Skeletal muscle satellite cell (primary cell): Measurements from ENCODE around the gene GZF1. TPM values are rescaled to one million over a fixed set of nuclear protein-coding genes. Genes with fewer than 3 reads are reported as not detected.
A peak's percentile ranks its signal among the peaks of the same experiment; 100 is the strongest.

Experiments
- H3K27me3 ChIP-seq: 2 replicates; pipeline ENCODE4 v1.7.0; 2013; ENCODE audit warnings: low read length; ENCODE audit not compliant: control insufficient read depth, insufficient read depth
- H3K36me3 ChIP-seq: 2 replicates; pipeline ENCODE4 v1.7.0; 2013; ENCODE audit warnings: mild to moderate bottlenecking, control low read depth, low read length; ENCODE audit not compliant: insufficient read depth
- H3K4me1 ChIP-seq: 2 replicates; pipeline ENCODE4 v1.7.0; 2013; ENCODE audit warnings: low read length; ENCODE audit not compliant: control insufficient read depth, insufficient read depth
- H3K4me2 ChIP-seq: 2 replicates; pipeline ENCODE4 v1.7.0; 2013; ENCODE audit warnings: mild to moderate bottlenecking, low read length
- H3K4me3 ChIP-seq: 2 replicates; pipeline ENCODE4 v1.7.0; 2013; ENCODE audit warnings: low read length
- H3K9ac ChIP-seq: 2 replicates; pipeline ENCODE4 v1.7.0; 2013; ENCODE audit warnings: mild to moderate bottlenecking, low read depth, low read length, moderate library complexity
- H3K9me3 ChIP-seq: replicated peaks from 2 replicates; pipeline ENCODE4 v1.7.0; 2013; ENCODE audit warnings: mild to moderate bottlenecking, control low read depth, low read length
- total RNA-seq: library from RNA; depleted of rRNA; stranded (reverse); fragments of >200 nt; gene quantifications from 2 replicates; pipeline ENCODE4 v1.2.3, GENCODE V29; 2012; rRNA removed

GZF1 gene
- total RNA-seq, result 11.7 and 11.8 TPM in 2 replicates

GRCh38 chr20:23361476-23362391 lies at the start of gene GZF1:
TSS of gene GZF1 (plus strand) at chr20:23362182. CDS start at chr20:23364384, 2,202 bp downstream.
- H3K4me2 ChIP-seq, result peak within 1 kb of the TSS; percentile 96
- H3K4me1 ChIP-seq, result peaks cover 43% of the 10 kb centered on the region
- H3K4me3 ChIP-seq, result peak within 1 kb of the TSS; percentile 90
- H3K36me3 ChIP-seq, result peaks cover 23% of the 10 kb centered on the region
- no peaks in the 10 kb centered on the region for H3K9me3 ChIP-seq
- H3K9ac ChIP-seq, result peak within 1 kb of the TSS; percentile 96
- no peaks in the 10 kb centered on the region for H3K27me3 ChIP-seq

GRCh38 chr20:23313271-23313670 lies 48.7 kb upstream of the GZF1 start:
- H3K4me1 ChIP-seq, result no peaks in the 10 kb centered on the region
- H3K4me3 ChIP-seq, result no peak overlapping the region
- H3K9ac ChIP-seq, result no peak overlapping the region
- H3K4me2 ChIP-seq, result no peak overlapping the region
- H3K27me3 ChIP-seq, result peaks cover 36% of the 10 kb centered on the region
- no peaks in the 10 kb centered on the region for H3K36me3 ChIP-seq
- no peaks in the 10 kb centered on the region for H3K9me3 ChIP-seq

- Histone ChIP-seq H3K27me3 (peaks cover 40% of the 10 kb centered on the region), H3K9ac (no peak overlapping the region), H3K4me3 (no peak overlapping the region), H3K36me3 (no peaks in the 10 kb centered on the region), H3K4me2 (no peak overlapping the region), H3K9me3 (no peaks in the 10 kb centered on the region), H3K4me1 (no peaks in the 10 kb centered on the region)
Observed at GRCh38 chr20:23314699-23315098, 47.3 kb upstream of the GZF1 start.

GRCh38 chr20:23315099-23315498 lies 46.9 kb upstream of the GZF1 start:
- Histone ChIP-seq H3K4me3 (no peak overlapping the region), H3K36me3 (no peaks in the 10 kb centered on the region), H3K9ac (no peak overlapping the region), H3K9me3 (no peaks in the 10 kb centered on the region), H3K27me3 (peaks cover 39% of the 10 kb centered on the region), H3K4me1 (no peaks in the 10 kb centered on the region), H3K4me2 (no peak overlapping the region)

- Histone ChIP-seq H3K9me3 (no peaks in the 10 kb centered on the region), H3K4me3 (no peak overlapping the region), H3K4me2 (no peak overlapping the region), H3K36me3 (no peaks in the 10 kb centered on the region), H3K4me1 (no peaks in the 10 kb centered on the region), H3K27me3 (peaks cover 37% of the 10 kb centered on the region), H3K9ac (no peak overlapping the region)
Observed at GRCh38 chr20:23316626-23317025, 45.4 kb upstream of the GZF1 start.

GRCh38 chr20:23317081-23317480 lies 44.9 kb upstream of the GZF1 start:
- no peaks in the 10 kb centered on the region for H3K36me3 ChIP-seq
- H3K4me1 ChIP-seq, result no peaks in the 10 kb centered on the region
- no peak overlapping the region for H3K4me3 ChIP-seq
- no peak overlapping the region for H3K4me2 ChIP-seq
- peaks cover 35% of the 10 kb centered on the region for H3K27me3 ChIP-seq
- H3K9me3 ChIP-seq, result no peaks in the 10 kb centered on the region
- H3K9ac ChIP-seq, result no peak overlapping the region

GRCh38 chr20:23318347-23318746 lies 43.6 kb upstream of the GZF1 start:
- Histone ChIP-seq H3K4me1 (no peaks in the 10 kb centered on the region), H3K9ac (no peak overlapping the region), H3K27me3 (peaks cover 28% of the 10 kb centered on the region), H3K4me3 (no peak overlapping the region), H3K36me3 (no peaks in the 10 kb centered on the region), H3K4me2 (no peak overlapping the region), H3K9me3 (no peaks in the 10 kb centered on the region)

GRCh38 chr20:23320317-23320716 lies 41.7 kb upstream of the GZF1 start:
- Histone ChIP-seq H3K36me3 (no peaks in the 10 kb centered on the region), H3K4me3 (no peak overlapping the region), H3K4me1 (no peaks in the 10 kb centered on the region), H3K9ac (no peak overlapping the region), H3K9me3 (no peaks in the 10 kb centered on the region), H3K27me3 (peaks cover 27% of the 10 kb centered on the region), H3K4me2 (no peak overlapping the region)

GRCh38 chr20:23325107-23325506 lies 36.9 kb upstream of the GZF1 start:
- Histone ChIP-seq H3K9me3 (no peaks in the 10 kb centered on the region), H3K4me2 (no peak overlapping the region), H3K9ac (no peak overlapping the region), H3K4me3 (no peak overlapping the region), H3K4me1 (no peaks in the 10 kb centered on the region), H3K27me3 (peaks cover 6% of the 10 kb centered on the region), H3K36me3 (no peaks in the 10 kb centered on the region)

- Histone ChIP-seq H3K9ac (no peak overlapping the region), H3K9me3 (no peaks in the 10 kb centered on the region), H3K27me3 (peaks cover 6% of the 10 kb centered on the region), H3K36me3 (no peaks in the 10 kb centered on the region), H3K4me2 (no peak overlapping the region), H3K4me3 (no peak overlapping the region), H3K4me1 (no peaks in the 10 kb centered on the region)
Observed at GRCh38 chr20:23326774-23327173, 35.2 kb upstream of the GZF1 start.

- H3K4me3 ChIP-seq, result no peak overlapping the region
- H3K27me3 ChIP-seq, result peaks cover 6% of the 10 kb centered on the region
- no peak overlapping the region for H3K4me2 ChIP-seq
- H3K36me3 ChIP-seq, result no peaks in the 10 kb centered on the region
- H3K9me3 ChIP-seq, result no peaks in the 10 kb centered on the region
- H3K9ac ChIP-seq, result no peak overlapping the region
- H3K4me1 ChIP-seq, result no peaks in the 10 kb centered on the region
Observed at GRCh38 chr20:23327617-23328333, 34.2 kb upstream of the GZF1 start.
